HG03139 (cell line): Measurements from ENCODE around the gene ASTN2.

Experiments
- ATAC-seq: cut with Tn5 transposase; IDR thresholded peaks from one replicate; pipeline ENCODE4 v1.9.1; 2021; ENCODE audit not compliant: unreplicated experiment

ASTN2 gene

DNA sequence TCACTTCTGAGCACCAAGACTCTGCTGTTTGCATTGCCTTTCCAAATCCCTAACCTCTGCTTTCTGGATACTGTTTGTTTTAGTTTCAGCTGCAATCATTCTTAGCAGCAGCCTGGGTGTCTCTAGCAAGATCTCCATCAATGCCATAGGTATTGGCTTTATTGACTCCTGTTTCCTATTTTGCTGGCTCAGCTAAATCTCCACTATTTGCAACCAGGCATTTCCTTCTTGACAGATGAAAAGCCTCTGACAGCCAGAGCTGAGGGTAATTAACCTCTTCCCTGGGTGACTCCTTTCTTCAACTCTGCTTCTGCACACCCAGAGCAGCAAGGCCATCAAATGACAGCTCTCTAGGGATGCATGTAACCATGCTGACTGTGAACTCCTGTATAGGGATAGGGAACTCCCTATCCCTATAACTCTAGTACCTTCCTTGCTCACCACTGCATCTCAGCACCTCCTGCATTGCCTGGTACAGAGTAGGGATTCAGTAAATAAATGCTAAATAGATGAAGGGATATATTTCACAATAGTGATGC is 434.2 kb downstream of the ASTN2 start:
- ATAC-seq: no peak

DNA sequence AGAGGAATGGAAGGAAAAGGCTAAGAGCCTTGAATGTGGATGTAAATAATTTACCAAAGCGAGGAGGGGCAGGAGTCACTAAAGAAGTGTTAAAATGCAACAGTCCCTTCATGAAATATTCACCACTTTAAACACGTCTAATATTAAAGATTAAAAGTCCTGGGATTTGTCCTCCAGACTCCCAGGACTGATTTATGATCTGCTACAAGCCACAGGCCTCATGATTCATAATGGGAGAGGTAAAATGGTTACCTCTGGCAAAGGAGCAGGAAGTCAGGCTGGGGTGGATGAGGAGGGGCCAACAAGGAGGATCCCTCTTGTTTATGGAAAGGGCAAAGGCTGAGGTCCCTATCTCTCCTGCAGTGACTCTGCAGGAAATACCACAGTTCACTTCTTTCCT is 435.4 kb downstream of the ASTN2 start:
- no peak for ATAC-seq

DNA sequence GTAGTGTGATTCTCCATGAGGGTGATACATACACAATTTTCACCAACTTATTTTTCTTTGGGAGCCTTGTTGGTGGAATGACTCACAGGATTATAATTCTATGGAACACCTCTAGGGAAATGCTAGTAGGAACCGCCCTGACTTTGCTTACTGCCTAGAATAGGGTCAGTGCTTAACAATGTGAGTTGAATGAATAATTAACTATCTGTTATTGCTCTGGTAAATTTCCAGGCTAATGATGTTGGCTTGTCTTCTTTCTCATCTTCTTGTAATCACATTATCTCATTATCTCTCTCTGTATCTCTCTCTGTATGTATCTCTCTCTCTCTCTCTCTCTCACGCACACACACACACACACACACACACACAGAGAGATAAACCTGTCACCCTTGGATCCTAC is 436.7 kb downstream of the ASTN2 start:
- no peak for ATAC-seq

GRCh38 chr9:116975126-116975525 is 439.7 kb downstream of the ASTN2 start:
- no peak for ATAC-seq

- ATAC-seq: no peak
These were observed 448.7 kb downstream of the ASTN2 start for GRCh38 chr9:116966199-116966598.

GRCh38 chr9:116964258-116964657 is 450.6 kb downstream of the ASTN2 start:
- ATAC-seq: no peak

GRCh38 chr9:116959809-116960208 is 455.0 kb downstream of the ASTN2 start:
- no peak for ATAC-seq

- no peak for ATAC-seq
These were observed 456.0 kb downstream of the ASTN2 start for GRCh38 chr9:116958881-116959280.

GRCh38 chr9:116954731-116955130 is 460.1 kb downstream of the ASTN2 start:
- no peak for ATAC-seq

DNA sequence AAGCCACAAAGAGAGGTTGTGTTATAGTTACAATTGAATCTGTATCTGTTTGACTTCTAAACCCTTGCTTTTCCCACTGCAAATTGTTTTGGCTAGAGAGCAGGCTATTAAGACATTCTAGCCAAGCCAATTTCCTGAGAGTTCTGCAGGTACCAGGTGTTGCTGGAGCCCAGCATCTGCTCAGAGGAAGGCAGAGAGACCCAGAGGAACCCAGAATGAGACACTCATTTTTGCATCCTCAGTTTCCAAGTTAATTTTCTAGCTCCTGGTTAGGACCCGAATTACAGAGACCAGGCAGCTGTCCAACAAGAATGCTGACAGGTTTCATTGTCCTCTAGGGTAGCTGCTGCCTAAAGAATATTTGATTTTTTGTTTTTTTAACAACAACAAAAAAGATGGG is 461.6 kb downstream of the ASTN2 start:
- no peak for ATAC-seq

DNA sequence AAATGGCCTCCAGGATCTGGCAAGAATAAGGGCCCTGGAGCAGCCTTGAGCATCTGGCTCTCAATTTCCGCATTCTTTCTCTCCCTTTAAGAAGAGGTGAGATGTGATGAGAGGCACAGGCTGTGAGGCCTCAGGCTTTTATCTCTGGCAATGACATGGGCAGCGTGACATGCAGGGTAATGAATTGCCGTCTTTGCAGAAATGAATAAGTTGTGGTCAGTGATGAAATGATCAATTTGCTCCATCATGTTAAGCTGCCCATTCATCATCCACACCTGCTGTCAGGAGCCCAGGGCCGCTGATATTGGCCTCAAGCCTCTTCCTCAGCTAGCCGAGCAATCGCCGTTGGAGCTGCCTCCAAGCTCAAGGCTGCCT is 462.4 kb downstream of the ASTN2 start:
- no peak for ATAC-seq

GRCh38 chr9:116951588-116952435 is 463.0 kb downstream of the ASTN2 start:
- ATAC-seq: peak; percentile 62

DNA sequence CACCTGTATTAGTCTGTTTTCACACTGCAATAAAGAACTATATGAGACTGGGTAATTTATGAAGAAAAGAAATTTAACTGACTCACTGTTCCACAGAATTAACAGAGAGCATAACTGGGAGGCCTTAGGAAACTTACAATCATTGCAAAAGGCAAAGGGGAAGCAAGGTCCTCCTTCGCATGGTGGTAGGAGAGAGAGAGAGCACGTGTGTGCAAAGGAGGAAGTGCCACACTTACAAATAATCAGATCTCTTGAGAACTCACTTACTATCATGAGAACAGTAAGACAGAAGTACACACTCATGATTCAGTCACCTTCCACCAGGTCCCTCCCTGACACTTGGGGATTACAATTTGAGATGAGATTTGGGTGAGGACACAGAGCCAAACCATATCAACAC is 469.0 kb downstream of the ASTN2 start:
- no peak for ATAC-seq

DNA sequence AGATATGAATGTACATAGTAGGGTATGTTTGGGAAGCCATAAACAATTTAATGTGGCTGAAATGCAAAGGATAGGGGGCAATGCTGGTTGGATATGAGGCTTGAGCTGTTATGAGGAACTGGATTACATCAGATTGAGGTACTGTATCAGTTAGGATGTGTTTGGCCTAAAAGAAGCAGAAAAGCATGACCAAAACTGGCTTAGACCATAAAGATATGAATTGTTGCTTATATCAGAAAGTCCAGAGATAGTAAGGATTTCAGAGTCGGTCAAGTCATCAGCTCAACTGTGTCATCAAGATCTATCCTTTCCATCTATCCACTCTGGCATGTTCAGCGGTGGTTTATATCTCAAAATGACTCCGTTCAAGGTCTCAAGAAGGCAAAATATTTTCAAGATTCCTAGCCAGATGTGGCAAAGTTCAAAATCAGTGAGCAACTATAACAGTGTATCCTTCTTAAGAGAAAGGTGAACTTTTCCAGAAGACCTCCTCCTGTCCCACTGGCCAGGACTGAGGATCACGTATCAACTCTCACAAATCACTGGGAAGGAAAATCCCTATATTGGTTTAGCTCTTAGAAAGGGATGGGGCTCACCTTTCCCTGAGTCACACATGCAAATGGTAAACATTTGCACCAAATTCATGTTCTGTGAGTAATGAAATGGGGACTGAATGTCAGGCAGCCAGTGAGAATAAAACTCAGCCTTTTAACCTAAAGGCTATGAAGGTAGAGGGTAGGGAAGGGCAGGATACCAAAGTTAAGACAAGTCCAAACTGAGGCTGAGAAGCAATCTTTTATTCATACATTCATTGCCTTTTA is 469.9 kb downstream of the ASTN2 start:
- no peak for ATAC-seq

DNA sequence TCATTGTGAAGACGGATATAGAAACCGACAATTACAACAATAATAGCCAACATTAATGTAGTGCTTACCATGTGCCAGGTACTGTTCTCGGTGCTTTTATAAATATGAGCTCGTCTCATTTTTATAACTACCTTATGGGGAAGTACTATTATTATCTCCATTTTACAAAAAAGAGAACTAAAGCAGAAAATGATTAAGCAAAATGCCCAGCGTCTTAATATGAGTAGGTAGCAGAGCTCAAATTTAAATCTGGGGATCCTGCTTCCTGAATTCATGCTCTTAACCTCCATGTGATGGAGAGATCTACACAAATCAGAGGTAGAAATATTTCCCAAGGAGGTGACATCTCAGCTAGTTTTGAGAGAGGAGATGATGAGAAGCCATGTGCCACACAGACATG is 470.9 kb downstream of the ASTN2 start:
- ATAC-seq: no peak

- ATAC-seq: no peak
These were observed 472.2 kb downstream of the ASTN2 start for GRCh38 chr9:116942593-116943061.

- ATAC-seq: no peak
These were observed 473.6 kb downstream of the ASTN2 start for GRCh38 chr9:116941266-116941665.

DNA sequence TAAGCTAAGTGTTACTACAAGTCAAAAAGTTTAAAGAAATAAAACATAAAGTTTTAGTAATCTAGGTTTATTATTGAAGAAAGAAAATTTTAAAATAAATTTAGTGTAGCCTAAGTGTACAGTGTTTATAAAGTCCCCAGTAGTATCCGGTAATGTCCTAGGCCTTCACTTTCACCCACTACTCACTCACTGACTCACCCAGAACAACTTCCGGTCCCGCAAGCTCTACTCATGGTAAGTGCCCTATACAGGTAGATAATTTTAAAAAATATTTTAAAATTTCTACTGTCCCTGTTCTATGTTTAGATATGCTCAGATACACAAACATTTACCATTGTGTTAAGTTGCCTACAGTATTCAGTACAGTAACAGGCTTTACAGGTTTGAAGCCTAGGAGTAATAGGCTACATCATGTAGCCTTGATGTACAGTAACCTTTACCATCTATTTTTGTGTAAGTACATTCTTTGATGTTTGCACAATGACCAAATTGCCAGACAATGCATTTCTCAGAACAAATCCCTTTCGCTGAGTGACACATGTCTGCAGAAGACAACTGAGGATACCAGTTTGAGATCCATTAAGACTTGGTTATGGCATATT is 474.1 kb downstream of the ASTN2 start:
- no peak for ATAC-seq

GRCh38 chr9:116939614-116940013 is 475.2 kb downstream of the ASTN2 start:
- ATAC-seq: no peak

DNA sequence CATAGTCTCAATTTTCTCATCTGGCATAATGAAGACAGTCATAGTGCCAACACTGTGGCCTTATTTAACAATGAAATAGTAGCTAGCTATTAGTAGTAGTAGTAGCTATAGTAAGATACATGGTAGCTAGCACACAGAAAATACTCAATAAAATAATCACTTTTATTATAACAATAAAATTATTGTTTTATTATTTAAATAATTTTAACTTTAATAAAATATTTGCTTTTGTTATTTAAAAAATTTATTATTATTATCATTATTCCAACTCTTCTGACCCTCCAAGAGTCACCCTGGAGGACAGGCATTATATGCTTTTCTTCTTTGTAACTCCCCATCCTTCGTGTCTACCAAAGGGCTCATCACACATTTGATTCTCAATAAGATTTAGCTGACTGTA is 475.7 kb downstream of the ASTN2 start:
- ATAC-seq: no peak

DNA sequence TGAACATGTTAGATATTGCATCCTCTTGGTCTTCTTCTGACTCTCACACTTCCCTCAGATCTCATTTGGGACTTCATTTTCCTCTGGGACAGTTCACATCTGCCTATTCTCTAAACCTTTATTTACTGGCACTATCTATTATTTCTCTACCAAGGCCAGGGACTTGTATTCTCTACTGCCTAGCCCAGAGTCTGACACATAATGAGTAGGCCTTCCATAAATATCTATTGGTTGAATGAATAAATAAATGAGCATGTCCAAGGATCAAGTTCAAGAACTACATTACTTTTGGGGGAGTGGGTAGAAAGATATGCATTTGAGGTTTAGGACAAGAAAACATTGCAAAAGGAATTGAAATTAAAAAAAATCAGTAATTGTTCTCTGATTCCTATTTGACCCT is 477.5 kb downstream of the ASTN2 start:
- ATAC-seq: no peak
